Activated T-helper 2 cell treated with anti-CD3 and anti-CD28 coated beads, Interferon-gamma antibody, Interleukin-2, Interleukin-4, amounts not matched to agents 10 μg/mL and 5 μg/mL and 100 μg/mL, durations not matched to agents 14 hours and 24 hours and 36 hours (primary cell): Measurements from ENCODE around the gene NEMP2. TPM values are rescaled to one million over a fixed set of nuclear protein-coding genes. Genes with fewer than 3 reads are reported as not detected.

Experiments
- DNase-seq: peaks from one replicate; pipeline ENCODE4 v3.0.0; 2021; ENCODE audit warnings: low spot score
- H3K27ac Mint-ChIP-seq: one replicate; pipeline ENCODE4 v1.8.0; 2021; ENCODE audit warnings: mixed read lengths
- H3K27me3 Mint-ChIP-seq: one replicate; pipeline ENCODE4 v1.8.0; 2021; ENCODE audit warnings: low read depth, mixed read lengths
- H3K36me3 Mint-ChIP-seq: one replicate; pipeline ENCODE4 v1.8.0; 2021; ENCODE audit warnings: low read depth, mixed read lengths
- H3K4me1 Mint-ChIP-seq: one replicate; pipeline ENCODE4 v1.8.0; 2021; ENCODE audit warnings: low read depth, mixed read lengths
- H3K4me3 Mint-ChIP-seq: one replicate; pipeline ENCODE4 v1.8.0; 2021; ENCODE audit warnings: low read depth, mild to moderate bottlenecking, moderate library complexity, mixed read lengths
- H3K9me3 Mint-ChIP-seq: one replicate; pipeline ENCODE4 v1.8.0; 2021; ENCODE audit warnings: mixed read lengths
- intact Hi-C: fragments of 100-400 bp; cut with micrococcal nuclease; formaldehyde crosslinking; loops from one replicate; pipeline ENCODE4 v1.15.1; 2023
- total RNA-seq: library from RNA; stranded (reverse); gene quantifications from 2 replicates; pipeline ENCODE4 v1.2.3, GENCODE V29; 2022

Gene NEMP2
- total RNA-seq, 1 donor from 2014 or later = 15.2 TPM

GRCh38 chr2:190546734-190547133 is 12.2 kb upstream of the NEMP2 start:
- Mint-ChIP-seq H3K4me1 (peaks cover 14% of the 10 kb centered on the region), H3K27me3 (no peaks in the 10 kb centered on the region), H3K36me3 (peaks cover 22% of the 10 kb centered on the region), H3K9me3 (peaks cover 13% of the 10 kb centered on the region), H3K27ac (no peak overlapping the region), H3K4me3 (no peak overlapping the region)
- DNase-seq = no peak
- intact Hi-C loops = no loop called here

GRCh38 chr2:190545555-190546385 is 11.2 kb upstream of the NEMP2 start:
- Mint-ChIP-seq H3K4me3 (no peak overlapping the region), H3K4me1 (peaks cover 10% of the 10 kb centered on the region), H3K36me3 (peaks cover 32% of the 10 kb centered on the region), H3K27me3 (no peaks in the 10 kb centered on the region), H3K9me3 (peaks cover 23% of the 10 kb centered on the region), H3K27ac (no peak overlapping the region)
- intact Hi-C loops = no loop called here
- no peak for DNase-seq

- Mint-ChIP-seq H3K4me1 (peaks cover 10% of the 10 kb centered on the region), H3K27me3 (no peaks in the 10 kb centered on the region), H3K4me3 (no peak overlapping the region), H3K36me3 (peaks cover 39% of the 10 kb centered on the region), H3K9me3 (peaks cover 30% of the 10 kb centered on the region), H3K27ac (no peak overlapping the region)
- no peak for DNase-seq
- intact Hi-C loops = no loop called here
Observed at GRCh38 chr2:190545093-190545492, 10.6 kb upstream of the NEMP2 start.

GRCh38 chr2:190540048-190540447 is 5.5 kb upstream of the NEMP2 start:
- Mint-ChIP-seq H3K9me3 (peaks cover 68% of the 10 kb centered on the region), H3K36me3 (peaks cover 77% of the 10 kb centered on the region), H3K4me3 (no peak overlapping the region), H3K4me1 (peaks cover 14% of the 10 kb centered on the region), H3K27ac (no peak overlapping the region), H3K27me3 (no peaks in the 10 kb centered on the region)
- no peak for DNase-seq
- intact Hi-C loops = no loop called here

GRCh38 chr2:190538201-190538600 is 3.7 kb upstream of the NEMP2 start:
- intact Hi-C loops = loop anchor here (10.0 kb wide), 2 partner anchors 753 to 863 kb away; partner anchors contain the start of genes ANKAR, ORMDL1 and PMS1
- Mint-ChIP-seq H3K4me1 (peaks cover 17% of the 10 kb centered on the region), H3K27ac (no peak overlapping the region), H3K27me3 (no peaks in the 10 kb centered on the region), H3K9me3 (peaks cover 68% of the 10 kb centered on the region), H3K4me3 (no peak overlapping the region), H3K36me3 (peaks cover 72% of the 10 kb centered on the region)
- no peak for DNase-seq

- Mint-ChIP-seq H3K4me3 (no peak overlapping the region), H3K27ac (no peak overlapping the region), H3K9me3 (peaks cover 65% of the 10 kb centered on the region), H3K36me3 (peaks cover 69% of the 10 kb centered on the region), H3K27me3 (no peaks in the 10 kb centered on the region), H3K4me1 (peaks cover 20% of the 10 kb centered on the region)
- intact Hi-C loops = loop anchor here (10.0 kb wide), 2 partner anchors 753 to 863 kb away; partner anchors contain the start of genes ANKAR, ORMDL1 and PMS1
- DNase-seq = no peak
Observed at GRCh38 chr2:190537765-190538164, 3.2 kb upstream of the NEMP2 start.

- Mint-ChIP-seq H3K27ac (peak overlapping the region; percentile 69), H3K27me3 (no peaks in the 10 kb centered on the region), H3K4me1 (peaks cover 38% of the 10 kb centered on the region), H3K4me3 (peak overlapping the region; percentile 83), H3K36me3 (peaks cover 49% of the 10 kb centered on the region), H3K9me3 (peaks cover 43% of the 10 kb centered on the region)
- DNase-seq = no peak
- intact Hi-C loops = loop anchor here (2.0 to 10.0 kb wide), 7 partner anchors 15 to 861 kb away; partner anchors contain the start of genes ANKAR, INPP1, ORMDL1 and PMS1
Observed at GRCh38 chr2:190535586-190535985, 1.1 kb upstream of the NEMP2 start.

- H3K36me3 Mint-ChIP-seq = peaks cover 44% of the 10 kb centered on the region
- peaks cover 43% of the 10 kb centered on the region for H3K4me1 Mint-ChIP-seq
- H3K27me3 Mint-ChIP-seq = no peaks in the 10 kb centered on the region
- no peak for DNase-seq
- H3K27ac Mint-ChIP-seq = peak overlapping the region; percentile 89
- H3K4me3 Mint-ChIP-seq = peak overlapping the region; percentile 83
- peaks cover 38% of the 10 kb centered on the region for H3K9me3 Mint-ChIP-seq
- intact Hi-C loops = loop anchor here (2.0 to 10.0 kb wide), 7 partner anchors 16 to 860 kb away; partner anchors contain the start of genes ANKAR, INPP1, ORMDL1 and PMS1
Observed at GRCh38 chr2:190535121-190535439, 558 bp upstream of the NEMP2 start.

- Mint-ChIP-seq H3K27ac (peak overlapping the region; percentile 98), H3K4me3 (peak overlapping the region; percentile 95), H3K27me3 (no peaks in the 10 kb centered on the region), H3K9me3 (peaks cover 27% of the 10 kb centered on the region), H3K4me1 (peaks cover 53% of the 10 kb centered on the region), H3K36me3 (peaks cover 38% of the 10 kb centered on the region)
- intact Hi-C loops = loop anchor here (1.0 to 10.0 kb wide), 12 partner anchors 15 to 859 kb away; partner anchors contain the start of genes ANKAR, GLS, INPP1 and MFSD6
- peak; percentile 38 for DNase-seq
Observed at GRCh38 chr2:190533968-190534309, 583 bp downstream of the NEMP2 start.

- intact Hi-C loops = loop anchor here (5.0 to 10.0 kb wide), 4 partner anchors 349 to 859 kb away; partner anchors contain the start of genes ANKAR, GLS, ORMDL1 and PMS1
- peaks cover 21% of the 10 kb centered on the region for H3K9me3 Mint-ChIP-seq
- DNase-seq = no peak
- H3K36me3 Mint-ChIP-seq = peaks cover 32% of the 10 kb centered on the region
- peak overlapping the region; percentile 95 for H3K4me3 Mint-ChIP-seq
- peak overlapping the region; percentile 98 for H3K27ac Mint-ChIP-seq
- no peaks in the 10 kb centered on the region for H3K27me3 Mint-ChIP-seq
- H3K4me1 Mint-ChIP-seq = peaks cover 54% of the 10 kb centered on the region
Observed at GRCh38 chr2:190533175-190533967, 1.2 kb downstream of the NEMP2 start.

GRCh38 chr2:190532581-190532980 is 1.9 kb downstream of the NEMP2 start:
- DNase-seq = no peak
- no peaks in the 10 kb centered on the region for H3K27me3 Mint-ChIP-seq
- H3K4me3 Mint-ChIP-seq = peak overlapping the region; percentile 95
- peaks cover 59% of the 10 kb centered on the region for H3K4me1 Mint-ChIP-seq
- H3K27ac Mint-ChIP-seq = no peak overlapping the region
- peaks cover 30% of the 10 kb centered on the region for H3K36me3 Mint-ChIP-seq
- intact Hi-C loops = loop anchor here (5.0 to 10.0 kb wide), 4 partner anchors 350 to 858 kb away; partner anchors contain the start of genes ANKAR, GLS, ORMDL1 and PMS1
- peaks cover 14% of the 10 kb centered on the region for H3K9me3 Mint-ChIP-seq

GRCh38 chr2:190530248-190530900 is 4.1 kb downstream of the NEMP2 start:
- intact Hi-C loops = loop anchor here (5.0 to 10.0 kb wide), 4 partner anchors 352 to 856 kb away; partner anchors contain the start of genes ANKAR, GLS, ORMDL1 and PMS1
- peaks cover 64% of the 10 kb centered on the region for H3K4me1 Mint-ChIP-seq
- peaks cover 15% of the 10 kb centered on the region for H3K36me3 Mint-ChIP-seq
- no peaks in the 10 kb centered on the region for H3K27me3 Mint-ChIP-seq
- no peak overlapping the region for H3K4me3 Mint-ChIP-seq
- no peaks in the 10 kb centered on the region for H3K9me3 Mint-ChIP-seq
- no peak for DNase-seq
- H3K27ac Mint-ChIP-seq = no peak overlapping the region
